Chondrocyte (in vitro differentiated cells): Measurements from ENCODE around the gene ZNF699. TPM values are rescaled to one million over a fixed set of nuclear protein-coding genes. Genes with fewer than 3 reads are reported as not detected.

Experiments
- DNase-seq: peaks from one replicate; pipeline ENCODE4 v3.0.0; 2021; ENCODE audit warnings: mixed read lengths, low spot score
- H3K27ac Mint-ChIP-seq: one replicate; pipeline ENCODE4 v1.8.0; 2021; ENCODE audit warnings: mild to moderate bottlenecking, moderate library complexity, mixed read lengths; ENCODE audit not compliant: unreplicated experiment
- H3K27me3 Mint-ChIP-seq: 2 replicates; pipeline ENCODE4 v1.8.0; 2021; ENCODE audit warnings: low read depth, mixed read lengths
- H3K36me3 Mint-ChIP-seq: 2 replicates; pipeline ENCODE4 v1.8.0; 2021; ENCODE audit warnings: low read depth, mixed read lengths
- H3K4me1 Mint-ChIP-seq: 2 replicates; pipeline ENCODE4 v1.8.0; 2021; ENCODE audit warnings: low read depth, mild to moderate bottlenecking, mixed read lengths
- H3K4me3 Mint-ChIP-seq: one replicate; pipeline ENCODE4 v1.8.0; 2021; ENCODE audit warnings: mild to moderate bottlenecking, moderate library complexity, mixed read lengths; ENCODE audit not compliant: unreplicated experiment
- H3K9me3 Mint-ChIP-seq: 2 replicates; pipeline ENCODE4 v1.8.0; 2021; ENCODE audit warnings: low read depth, mixed read lengths
- CTCF ChIP-seq: fragments of 200-600 bp; sonication (generic); IDR thresholded peaks from 2 replicates; pipeline ENCODE4 v1.5.0; 2021; ENCODE audit warnings: antibody characterized with exemption, mild to moderate bottlenecking, moderate library complexity
- total RNA-seq: library from RNA; stranded (reverse); gene quantifications from 3 replicates; pipeline ENCODE4 v1.2.1, GENCODE V29; 2021

ZNF699 gene
- total RNA-seq, 1 donor from 2014 or later: 10.5 TPM

GRCh38 chr19:9309974-9310446 lies 372 bp upstream of the ZNF699 start:
- no peak for DNase-seq
- Mint-ChIP-seq H3K27me3 (no peaks in the 10 kb centered on the region), H3K27ac (peak overlapping the region; percentile 95), H3K36me3 (peaks cover 10% of the 10 kb centered on the region), H3K4me3 (peak overlapping the region; percentile 96), H3K4me1 (peaks cover 24% of the 10 kb centered on the region), H3K9me3 (peaks cover 19% of the 10 kb centered on the region)
- no peak for TF ChIP-seq CTCF

GRCh38 chr19:9308091-9308770 lies 1.4 kb downstream of the ZNF699 start:
- Mint-ChIP-seq H3K27ac (peak overlapping the region; percentile 27), H3K9me3 (peaks cover 16% of the 10 kb centered on the region), H3K4me3 (peak overlapping the region; percentile 96), H3K27me3 (no peaks in the 10 kb centered on the region), H3K36me3 (peaks cover 23% of the 10 kb centered on the region), H3K4me1 (peaks cover 25% of the 10 kb centered on the region)
- no peak for TF ChIP-seq CTCF
- no peak for DNase-seq

GRCh38 chr19:9306443-9306842 lies 3.2 kb downstream of the ZNF699 start:
- no peak for TF ChIP-seq CTCF
- H3K27ac Mint-ChIP-seq: peak overlapping the region; percentile 67
- peaks cover 25% of the 10 kb centered on the region for H3K4me1 Mint-ChIP-seq
- H3K36me3 Mint-ChIP-seq: peaks cover 37% of the 10 kb centered on the region
- H3K9me3 Mint-ChIP-seq: peaks cover 27% of the 10 kb centered on the region
- no peak overlapping the region for H3K4me3 Mint-ChIP-seq
- no peaks in the 10 kb centered on the region for H3K27me3 Mint-ChIP-seq
- no peak for DNase-seq

DNA sequence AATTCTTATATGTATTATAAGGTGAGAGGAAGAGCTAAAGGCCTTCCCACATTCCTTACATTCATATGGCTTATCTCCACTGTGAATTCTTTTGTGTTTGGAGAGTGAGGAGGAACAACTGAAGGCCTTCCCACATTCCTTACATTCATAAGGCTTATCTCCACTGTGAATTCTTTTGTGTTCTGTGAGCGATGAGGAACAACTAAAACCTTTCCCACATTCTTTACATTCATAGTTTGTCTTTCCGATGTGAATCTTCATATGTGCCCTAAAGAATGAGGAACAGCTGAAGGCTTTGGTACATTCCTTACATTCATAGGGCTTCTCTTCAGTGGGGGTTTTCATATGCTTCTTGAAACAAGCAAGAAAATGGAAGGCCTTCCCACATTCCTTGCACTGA lies 13.3 kb downstream of the ZNF699 start:
- H3K27me3 Mint-ChIP-seq: no peaks in the 10 kb centered on the region
- H3K4me1 Mint-ChIP-seq: no peaks in the 10 kb centered on the region
- H3K4me3 Mint-ChIP-seq: no peak overlapping the region
- peaks cover 86% of the 10 kb centered on the region for H3K36me3 Mint-ChIP-seq
- DNase-seq: no peak
- no peak for TF ChIP-seq CTCF
- H3K9me3 Mint-ChIP-seq: peaks cover 72% of the 10 kb centered on the region
- H3K27ac Mint-ChIP-seq: no peak overlapping the region

- H3K4me1 Mint-ChIP-seq: no peaks in the 10 kb centered on the region
- H3K4me3 Mint-ChIP-seq: no peak overlapping the region
- no peaks in the 10 kb centered on the region for H3K27me3 Mint-ChIP-seq
These were observed 14.2 kb downstream of the ZNF699 start for GRCh38 chr19:9295411-9295849.

More at GRCh38 chr19:9295411-9295849, 14.2 kb downstream of the ZNF699 start:
- DNase-seq: no peak
- no peak for TF ChIP-seq CTCF
- H3K9me3 Mint-ChIP-seq: peaks cover 68% of the 10 kb centered on the region
- peaks cover 83% of the 10 kb centered on the region for H3K36me3 Mint-ChIP-seq
- no peak overlapping the region for H3K27ac Mint-ChIP-seq
